ENCODE data around the gene MTG2. TPM values are rescaled to one million over a fixed set of nuclear protein-coding genes. Genes with fewer than 3 reads are reported as not detected.

The MTG2 gene
- total and polyA plus RNA-seq, 2 of the 13 experiments (the other 11 are each of a cell fraction or from before 2014, with no cell fraction given): 20.4 to 37.8 TPM

DNA sequence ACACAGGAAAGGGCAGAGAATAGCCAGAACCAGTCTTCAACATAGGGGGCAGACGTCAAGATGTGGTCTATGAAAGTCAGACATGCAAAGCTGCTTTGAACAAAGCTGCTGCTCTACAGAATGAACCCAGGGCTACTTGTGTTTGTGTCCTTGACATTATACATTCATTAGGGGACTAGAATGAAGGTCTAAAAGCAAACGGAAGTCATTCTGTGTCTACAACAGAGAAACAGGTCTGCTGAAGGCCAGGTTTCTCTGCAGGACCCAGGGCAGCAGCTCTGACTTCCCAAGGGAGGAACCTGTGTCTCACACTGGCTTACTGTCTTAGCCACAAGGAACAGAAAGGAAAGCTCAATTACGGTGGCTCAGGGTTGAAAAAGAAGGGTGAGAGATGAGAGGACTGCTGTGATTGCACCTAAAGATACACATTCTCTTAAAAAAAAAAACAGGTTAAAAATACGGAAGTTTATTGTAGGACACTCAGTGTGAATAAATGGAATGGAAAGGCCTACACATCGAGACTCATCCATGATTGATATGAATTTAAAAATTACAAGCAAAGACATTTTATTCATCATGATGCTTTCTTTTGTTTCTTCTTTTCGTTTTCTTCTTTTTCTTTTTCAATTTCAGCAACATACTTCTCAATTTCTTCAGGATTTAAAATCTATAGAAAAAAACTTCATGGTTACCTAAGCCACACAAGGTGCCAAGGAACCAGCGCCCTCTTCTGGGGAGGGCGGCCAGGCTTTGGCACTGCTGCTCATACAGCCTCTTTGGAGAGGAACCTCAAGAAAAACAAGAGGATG is 46.3 kb upstream of the MTG2 start:
- peaks cover 25% of the 10 kb centered on the region for H3K79me2 ChIP-seq (ENCODE audit: insufficient read depth, low read length)
- CTCF ChIA-PET (ENCODE audit: low intra/inter-chr PET ratio, low total read pairs): interaction anchor here (0.7 to 3.5 kb wide), 5 partner anchors 21 to 155 kb away, joined by 3 to 48 read pairs (median 4); no protein-coding TSS in a partner anchor
- BruUV-seq (replicated peaks): TSS peak; percentile 5
- no peak overlapping the region for H3K9ac ChIP-seq (ENCODE audit: insufficient read depth, low read depth, low read length)
- peaks cover 48% of the 10 kb centered on the region for H4K20me1 ChIP-seq (ENCODE audit: insufficient read depth, low read length)
- intact Hi-C loops (cut with micrococcal nuclease; ENCODE audit: unreplicated experiment) (loop anchor here (1.0 to 5.0 kb wide), 3 partner anchors 14 to 125 kb away; partner anchors contain the start of genes LSM14B and TAF4), in situ Hi-C loops (cut with HindIII; ENCODE audit: extremely low pct_ligation_motif_present, low pct_unique_long_range_greater_than_20kb) (no loop called here)
- H3K36me3 ChIP-seq (replicated peaks in 1 of 2; ENCODE audit: control insufficient read depth in 1 of 2, insufficient read depth in 2 of 2, low read length in 2 of 2): peaks cover 61 to 87% of the 10 kb centered on the region in 2 experiments
- FAIRE-seq (peak; percentile 74), ATAC-seq (peak; percentile 39), DNase-seq (ENCODE audit: low spot score) (peak; percentile 74)
- POLR2A ChIA-PET: interaction anchor here (1.2 to 7.8 kb wide), 8 partner anchors 8 to 125 kb away, joined by 4 to 86 read pairs (median 6); partner anchors contain the start of genes LSM14B and TAF4
- no peak overlapping the region for H2AFZ ChIP-seq (ENCODE audit: low read length)
- H3K9me3 ChIP-seq (ENCODE audit: low read length): no peaks in the 10 kb centered on the region
- WGBS (ENCODE audit: low lambda C conversion rate): 66% methylated on average over 8 of the region's 8 CpGs
- H3K4me1 ChIP-seq (ENCODE audit: insufficient read depth, low read length): peaks cover 45% of the 10 kb centered on the region
- H3K27me3 ChIP-seq (ENCODE audit: control insufficient read depth in 1 of 2, insufficient read depth in 2 of 2, low read length in 2 of 2): no peaks in the 10 kb centered on the region
- peak overlapping the region; percentile 13 for H3K27ac ChIP-seq (ENCODE audit: extremely low read length, insufficient read depth, low read length)
- H3K4me2 ChIP-seq (ENCODE audit: low read depth, low read length): no peak overlapping the region
- H3K4me3 ChIP-seq (replicated peaks in 1 of 3; ENCODE audit: insufficient read depth in 1 of 3, low read depth in 2 of 3, low read length in 3 of 3): no peak overlapping the region
- TF ChIP-seq PAXIP1 (CRISPR knock-in tag; conservative IDR thresholded peaks at IDR 0.05) (no peak), ZNF512B (CRISPR knock-in tag; IDR thresholded peaks at IDR 0.05; ENCODE audit: borderline replicate concordance) (peak; percentile 22; the same call in 1 of the 2 replicates), FOXK1 (CRISPR knock-in tag; IDR thresholded peaks at IDR 0.05; ENCODE audit: borderline replicate concordance, low read depth) (0 out of 2 replicates have a peak, but pooled peaks have one; percentile 12), ZBTB25 (CRISPR knock-in tag; IDR thresholded peaks at IDR 0.05) (peak; percentile 41; the same call in 1 of the 2 replicates), TFE3 (CRISPR knock-in tag; IDR thresholded peaks at IDR 0.05) (0 out of 2 replicates have a peak, but pooled peaks have one; percentile 20), ZNF350 (CRISPR knock-in tag; IDR thresholded peaks at IDR 0.05; ENCODE audit: borderline replicate concordance, low read depth) (0 out of 2 replicates have a peak, but pooled peaks have one; percentile 37)
- TF ChIP-seq, protein P1, sequence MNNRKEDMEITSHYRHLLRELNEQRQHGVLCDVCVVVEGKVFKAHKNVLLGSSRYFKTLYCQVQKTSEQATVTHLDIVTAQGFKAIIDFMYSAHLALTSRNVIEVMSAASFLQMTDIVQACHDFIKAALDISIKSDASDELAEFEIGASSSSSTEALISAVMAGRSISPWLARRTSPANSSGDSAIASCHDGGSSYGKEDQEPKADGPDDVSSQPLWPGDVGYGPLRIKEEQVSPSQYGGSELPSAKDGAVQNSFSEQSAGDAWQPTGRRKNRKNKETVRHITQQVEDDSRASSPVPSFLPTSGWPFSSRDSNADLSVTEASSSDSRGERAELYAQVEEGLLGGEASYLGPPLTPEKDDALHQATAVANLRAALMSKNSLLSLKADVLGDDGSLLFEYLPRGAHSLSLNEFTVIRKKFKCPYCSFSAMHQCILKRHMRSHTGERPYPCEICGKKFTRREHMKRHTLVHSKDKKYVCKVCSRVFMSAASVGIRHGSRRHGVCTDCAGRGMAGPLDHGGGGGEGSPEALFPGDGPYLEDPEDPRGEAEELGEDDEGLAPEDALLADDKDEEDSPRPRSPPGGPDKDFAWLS (CRISPR knock-in tag; IDR thresholded peaks at IDR 0.05; ENCODE audit: borderline replicate concordance): no peak

Data from HepG2 (cell line).